Kidney (tissue), 14 donors: ENCODE measurements around the gene RBBP8NL. TPM values are rescaled to one million over a fixed set of nuclear protein-coding genes. Genes with fewer than 3 reads are reported as not detected.

ENCODE experiments used
- DNase-seq, 5 donors: peaks; one replicate each; pipeline ENCODE4 v3.0.0-alpha.2; 2013 to 2020
- FAIRE-seq: peaks from 2 replicates; lab custom pipeline; 2012; peaks lifted over from hg19 to GRCh38; lab: Jason Lieb, UNC
- H3K27ac ChIP-seq, 2 donors: one replicate each; pipeline ENCODE4 v1.7.0; 2013; ENCODE audit warnings: low read depth in 2 of 2, low read length in 2 of 2, inconsistent platforms in 1 of 2
- H3K27me3 ChIP-seq: one replicate; pipeline ENCODE4 v1.7.1; 2013; ENCODE audit warnings: low read length, inconsistent platforms; ENCODE audit not compliant: control insufficient read depth, insufficient read depth
- H3K36me3 ChIP-seq, 3 donors: one replicate each; pipeline versions ENCODE4 v1.7.0 to v1.7.1; 2013; ENCODE audit warnings: low read length in 3 of 3, control low read depth in 1 of 3, inconsistent platforms in 1 of 3; ENCODE audit not compliant: insufficient read depth in 3 of 3, control insufficient read depth in 2 of 3
- H3K4me1 ChIP-seq, 3 donors: one replicate each; pipeline versions ENCODE4 v1.7.0 to v1.7.1; 2013; ENCODE audit warnings: low read length in 3 of 3, inconsistent platforms in 1 of 3, low read depth in 1 of 3; ENCODE audit not compliant: control insufficient read depth in 2 of 3, insufficient read depth in 2 of 3
- H3K4me3 ChIP-seq, 3 donors: one replicate each; pipeline versions ENCODE4 v1.7.0 to v1.8.1; 2013; ENCODE audit warnings: low read length in 3 of 3, control low read depth in 1 of 3, inconsistent platforms in 1 of 3
- H3K9ac ChIP-seq, 3 donors: one replicate each; pipeline versions ENCODE4 v1.7.0 to v1.7.1; 2013; ENCODE audit warnings: low read length in 3 of 3, control low read depth in 1 of 3, inconsistent platforms in 1 of 3
- H3K9me3 ChIP-seq, 3 donors: one replicate each; pipeline versions ENCODE4 v1.7.0 to v1.7.1; 2013; ENCODE audit warnings: low read length in 3 of 3, control low read depth in 1 of 3, inconsistent platforms in 1 of 3; ENCODE audit not compliant: control insufficient read depth in 2 of 3, insufficient read depth in 1 of 3
- CTCF ChIP-seq: IDR thresholded peaks from 3 replicates; pipeline ENCODE4 v1.5.1; 2012; ENCODE audit warnings: mild to moderate bottlenecking, moderate library complexity, borderline replicate concordance; ENCODE audit not compliant: insufficient read depth; ENCODE audit errors: extremely low read depth
- intact Hi-C: fragments of 100-400 bp; cut with DNase I; formaldehyde crosslinking; loops from one replicate; pipeline ENCODE4 v1.11.1; 2022
- polyA plus RNA-seq: library from polyadenylated mRNA; stranded (reverse); fragments of 350-450 nt; fragmentation: Illumina TruSeq; extraction: RNeasy Lipid Tissue Mini Kit (QIAGEN cat#74804); gene quantifications from one replicate; pipeline ENCODE4 v1.2.3, GENCODE V29; 2014; ENCODE audit warnings: low read depth, low replicate concordance; ENCODE audit not compliant: insufficient read depth
- total RNA-seq: library from RNA; stranded (reverse); fragmentation: NEBNext Ultra II Directional; extraction: Animal tissue kit (Norgen Biotek cat#: 25700); gene quantifications from one replicate; pipeline ENCODE4 v1.2.1, GENCODE V29; 2021
- donor health status: control.
- donor health status: control.
- donor health status: control.
- donor health status: control.
- donor health status: control.
- donor health status: DM: yes; HTN: yes; CAD: no.
- donor health status: Normal renal cell carcinoma (clear cell type).

Gene RBBP8NL
- total and polyA plus RNA-seq, 2 donors from 2014 or later, result 0.13 to 1.5 TPM

DNA sequence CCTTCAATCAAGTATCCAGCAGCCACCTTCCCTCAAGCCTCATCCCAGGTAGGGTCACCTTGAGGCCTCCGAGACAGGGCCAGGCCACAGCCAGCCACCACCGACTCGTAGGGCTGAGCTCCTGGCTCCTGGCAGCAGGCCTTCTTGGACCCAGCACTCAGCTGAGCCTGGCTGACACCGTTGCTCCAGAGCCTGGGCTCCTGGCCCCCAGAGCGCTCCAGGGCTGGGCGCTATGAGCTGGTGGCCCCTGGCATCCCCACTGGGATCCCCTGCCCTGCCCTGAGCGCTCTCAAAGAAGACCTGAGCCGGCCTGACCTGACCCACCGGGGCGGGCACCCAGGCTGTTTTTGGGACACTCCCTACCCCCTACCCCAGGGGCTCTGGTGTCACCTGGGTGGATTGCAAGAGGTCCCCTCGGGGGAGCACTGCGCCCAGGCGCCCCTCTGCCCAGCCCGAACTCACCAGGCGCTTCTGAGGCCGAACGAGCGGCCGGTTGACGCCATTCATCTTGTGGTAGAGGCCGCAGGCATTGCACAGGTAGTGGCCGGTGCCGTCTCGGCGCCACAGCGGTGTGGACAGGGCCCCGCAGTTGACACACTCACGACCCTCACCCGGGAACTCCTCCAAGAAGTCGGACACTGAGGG lies 45.7 kb upstream of the RBBP8NL start:
- H3K27ac ChIP-seq, result no peak overlapping the region
- DNase-seq (no peak), FAIRE-seq (no peak)
- no peak overlapping the region for H3K9ac ChIP-seq
- H3K36me3 ChIP-seq, result no peaks in the 10 kb centered on the region
- peaks cover 0 to 3% (median 0%) of the 10 kb centered on the region in 3 donors for H3K4me1 ChIP-seq
- intact Hi-C loops, result no loop called here
- no peak overlapping the region for H3K4me3 ChIP-seq
- no peaks in the 10 kb centered on the region for H3K9me3 ChIP-seq
- no peak for TF ChIP-seq CTCF
- peaks cover 3% of the 10 kb centered on the region for H3K27me3 ChIP-seq

- FAIRE-seq (no peak), DNase-seq (no peak)
- no peaks in the 10 kb centered on the region for H3K36me3 ChIP-seq
- H3K27me3 ChIP-seq, result peaks cover 3% of the 10 kb centered on the region
- H3K9me3 ChIP-seq, result no peaks in the 10 kb centered on the region
- H3K9ac ChIP-seq, result no peak overlapping the region
- H3K27ac ChIP-seq, result no peak overlapping the region
- intact Hi-C loops, result no loop called here
- TF ChIP-seq CTCF, result no peak
- peaks cover 0 to 3% (median 0%) of the 10 kb centered on the region in 3 donors for H3K4me1 ChIP-seq
- no peak overlapping the region for H3K4me3 ChIP-seq
These were observed 45.0 kb upstream of the RBBP8NL start for GRCh38 chr20:62472138-62472940.

DNA sequence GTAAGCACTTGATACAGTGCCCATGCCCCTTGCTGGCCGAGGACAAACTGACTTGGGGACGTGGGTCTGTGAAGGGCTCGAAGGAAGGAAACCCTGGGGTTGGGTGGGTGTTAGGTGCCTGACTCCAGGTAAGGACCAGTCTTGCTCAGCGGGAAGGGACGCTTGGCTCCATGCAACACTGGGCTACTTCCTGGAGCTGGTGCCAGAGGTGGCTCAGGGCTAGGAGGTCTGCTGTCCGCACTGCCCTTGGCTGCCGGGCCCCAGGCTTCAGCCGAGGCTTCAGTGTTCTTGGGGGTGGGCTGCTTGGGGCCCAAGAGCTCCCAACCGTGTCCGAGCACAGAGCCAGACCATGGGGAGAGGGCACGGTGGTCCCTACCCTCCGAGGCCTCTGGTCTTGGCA lies 43.1 kb upstream of the RBBP8NL start:
- Histone ChIP-seq H3K27me3 (peaks cover 3% of the 10 kb centered on the region), H3K36me3 (no peaks in the 10 kb centered on the region), H3K4me3 (no peak overlapping the region), H3K4me1 (peaks cover 0 to 2% (median 0%) of the 10 kb centered on the region in 3 donors), H3K9ac (no peak overlapping the region), H3K27ac (no peak overlapping the region), H3K9me3 (no peaks in the 10 kb centered on the region)
- TF ChIP-seq CTCF, result no peak
- intact Hi-C loops, result no loop called here
- FAIRE-seq, result no peak
- no peak for DNase-seq
